Measurements from ENCODE around the gene TACC2. TPM values are rescaled to one million over a fixed set of nuclear protein-coding genes. Genes with fewer than 3 reads are reported as not detected.

Gene TACC2
- total RNA-seq, 4 donors from 2014 or later = 95.9 to 122 (median 114) TPM

DNA sequence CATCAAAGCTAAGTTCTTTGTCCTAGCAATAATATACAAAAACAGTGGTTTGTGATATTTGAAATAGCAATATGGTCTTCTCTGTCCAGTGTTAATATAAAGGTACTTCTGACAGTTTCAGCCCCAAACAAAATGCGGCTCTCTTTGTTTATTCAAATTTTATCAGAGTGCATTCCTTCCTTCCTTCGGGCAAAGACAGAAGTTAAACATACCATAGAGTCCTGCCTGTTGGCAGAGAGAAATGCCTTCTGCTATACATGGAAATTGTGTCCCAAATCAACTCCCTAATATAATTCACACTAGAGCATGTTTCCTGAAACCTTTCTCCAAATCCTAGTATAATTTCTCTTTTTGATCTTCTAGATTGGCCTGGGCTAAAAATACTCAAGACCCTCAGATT is 39.9 kb upstream of the TACC2 start:
- Histone ChIP-seq H3K27me3 (no peaks in the 10 kb centered on the region), H3K36me3 (no peaks in the 10 kb centered on the region), H3K4me1 (peaks cover 6 to 12% of the 10 kb centered on the region in 2 donors), H3K27ac (no peak overlapping the region), H3K4me3 (replicated peaks in 1 of 3) (no peak overlapping the region), H3K9me3 (no peaks in the 10 kb centered on the region)
- TF ChIP-seq POLR2A (IDR thresholded peaks at IDR 0.05) = no peak
- TF ChIP-seq, protein P1, sequence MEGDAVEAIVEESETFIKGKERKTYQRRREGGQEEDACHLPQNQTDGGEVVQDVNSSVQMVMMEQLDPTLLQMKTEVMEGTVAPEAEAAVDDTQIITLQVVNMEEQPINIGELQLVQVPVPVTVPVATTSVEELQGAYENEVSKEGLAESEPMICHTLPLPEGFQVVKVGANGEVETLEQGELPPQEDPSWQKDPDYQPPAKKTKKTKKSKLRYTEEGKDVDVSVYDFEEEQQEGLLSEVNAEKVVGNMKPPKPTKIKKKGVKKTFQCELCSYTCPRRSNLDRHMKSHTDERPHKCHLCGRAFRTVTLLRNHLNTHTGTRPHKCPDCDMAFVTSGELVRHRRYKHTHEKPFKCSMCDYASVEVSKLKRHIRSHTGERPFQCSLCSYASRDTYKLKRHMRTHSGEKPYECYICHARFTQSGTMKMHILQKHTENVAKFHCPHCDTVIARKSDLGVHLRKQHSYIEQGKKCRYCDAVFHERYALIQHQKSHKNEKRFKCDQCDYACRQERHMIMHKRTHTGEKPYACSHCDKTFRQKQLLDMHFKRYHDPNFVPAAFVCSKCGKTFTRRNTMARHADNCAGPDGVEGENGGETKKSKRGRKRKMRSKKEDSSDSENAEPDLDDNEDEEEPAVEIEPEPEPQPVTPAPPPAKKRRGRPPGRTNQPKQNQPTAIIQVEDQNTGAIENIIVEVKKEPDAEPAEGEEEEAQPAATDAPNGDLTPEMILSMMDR (IDR thresholded peaks at IDR 0.05) = no peak
- intact Hi-C loops (cut with DNase I) = no loop called here
- 24 to 37% methylated on average over 2 of the region's 2 CpGs for WGBS, 2 donors
- no peak for DNase-seq

- 33 to 46% methylated on average over 3 of the region's 3 CpGs for WGBS, 2 donors
- intact Hi-C loops (cut with DNase I) = no loop called here
- TF ChIP-seq, protein P1 (IDR thresholded peaks at IDR 0.05) = no peak
- TF ChIP-seq POLR2A (IDR thresholded peaks at IDR 0.05) = no peak
- DNase-seq = no peak
- Histone ChIP-seq H3K27me3 (no peaks in the 10 kb centered on the region), H3K27ac (no peak overlapping the region), H3K36me3 (no peaks in the 10 kb centered on the region), H3K9me3 (no peaks in the 10 kb centered on the region), H3K4me1 (peaks cover 6 to 12% of the 10 kb centered on the region in 2 donors), H3K4me3 (replicated peaks in 1 of 3) (no peak overlapping the region)
Observed at GRCh38 chr10:121949451-121949850, 39.5 kb upstream of the TACC2 start.

GRCh38 chr10:121952226-121952625 is 36.7 kb upstream of the TACC2 start:
- H3K36me3 ChIP-seq = peaks cover 0 to 3% of the 10 kb centered on the region in 2 donors
- no peaks in the 10 kb centered on the region for H3K9me3 ChIP-seq
- H3K27ac ChIP-seq = no peak overlapping the region
- no peak for TF ChIP-seq POLR2A (IDR thresholded peaks at IDR 0.05)
- TF ChIP-seq, protein P1 (IDR thresholded peaks at IDR 0.05) = no peak
- H3K27me3 ChIP-seq = no peaks in the 10 kb centered on the region
- DNase-seq = no peak
- intact Hi-C loops (cut with DNase I) = no loop called here
- no peak overlapping the region for H3K4me3 ChIP-seq (replicated peaks in 1 of 3)
- WGBS, 2 donors = 93 to 94% methylated on average over 5 of the region's 5 CpGs
- peaks cover 6 to 12% of the 10 kb centered on the region in 2 donors for H3K4me1 ChIP-seq

DNA sequence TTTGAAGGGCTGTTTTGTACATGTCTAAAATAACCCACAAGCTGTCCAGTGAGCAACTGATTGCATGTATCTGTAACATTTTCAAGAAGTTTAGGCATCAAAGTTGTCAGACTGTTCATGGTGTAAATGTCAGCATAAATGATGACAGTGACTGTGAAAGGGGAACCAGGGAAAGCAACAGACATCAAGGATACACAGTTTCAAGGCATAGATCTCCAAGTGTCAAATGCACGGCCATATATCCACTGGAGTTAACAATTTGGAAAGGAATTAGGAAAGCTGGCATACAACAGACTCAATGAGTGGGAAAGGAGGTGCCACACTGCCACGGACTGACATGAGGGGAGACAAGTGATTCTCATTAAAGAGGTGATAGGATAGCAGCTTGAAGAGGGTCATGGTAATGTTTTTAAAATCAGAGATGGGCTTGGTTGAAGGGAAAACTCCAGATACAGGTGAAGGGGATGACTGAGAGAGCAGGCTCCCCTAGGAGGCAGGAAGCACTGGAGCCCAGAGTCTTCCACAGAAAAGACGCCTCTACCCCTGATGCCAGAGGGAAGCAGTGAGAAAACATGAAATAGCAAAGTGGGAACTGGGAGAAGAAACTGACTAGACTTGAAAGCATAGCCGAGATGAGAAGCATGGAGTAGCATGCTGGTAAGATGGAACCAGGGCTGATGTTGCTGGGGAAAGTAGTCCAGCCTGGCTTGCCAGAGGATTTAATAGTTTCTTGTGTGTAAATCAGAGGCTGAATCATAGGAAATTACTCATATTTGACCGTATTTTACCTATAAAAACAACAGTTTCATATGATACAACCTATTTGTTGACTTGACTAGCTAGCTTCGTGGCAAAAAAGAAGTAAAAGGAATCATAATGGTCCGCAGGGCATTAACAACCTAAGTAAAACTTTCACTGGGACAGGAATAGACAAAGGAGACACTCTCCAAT is 32.6 kb upstream of the TACC2 start:
- Histone ChIP-seq H3K27me3 (no peaks in the 10 kb centered on the region), H3K27ac (no peak overlapping the region), H3K4me3 (replicated peaks in 1 of 3) (no peak overlapping the region), H3K9me3 (no peaks in the 10 kb centered on the region), H3K4me1 (peaks cover 0 to under 1% of the 10 kb centered on the region in 2 donors), H3K36me3 (peaks cover 4 to 19% of the 10 kb centered on the region in 2 donors)
- WGBS, 2 donors = 86 to 88% methylated on average over 7 of the region's 7 CpGs
- TF ChIP-seq POLR2A (IDR thresholded peaks at IDR 0.05) = no peak
- TF ChIP-seq, protein P1 (IDR thresholded peaks at IDR 0.05) = no peak
- DNase-seq = no peak
- intact Hi-C loops (cut with DNase I) = no loop called here

- 86 to 89% methylated on average over 3 of the region's 3 CpGs for WGBS, 2 donors
- H3K36me3 ChIP-seq = peaks cover 4 to 19% of the 10 kb centered on the region in 2 donors
- TF ChIP-seq, protein P1 (IDR thresholded peaks at IDR 0.05) = no peak
- no peak for TF ChIP-seq POLR2A (IDR thresholded peaks at IDR 0.05)
Observed at GRCh38 chr10:121959671-121960070, 29.3 kb upstream of the TACC2 start.

More at GRCh38 chr10:121959671-121960070, 29.3 kb upstream of the TACC2 start:
- no peak for DNase-seq
- H3K4me3 ChIP-seq (replicated peaks in 1 of 3) = no peak overlapping the region
- peaks cover 0 to 5% of the 10 kb centered on the region in 2 donors for H3K4me1 ChIP-seq
- no peaks in the 10 kb centered on the region for H3K27me3 ChIP-seq
- H3K9me3 ChIP-seq = no peaks in the 10 kb centered on the region
- intact Hi-C loops (cut with DNase I) = no loop called here
- no peak overlapping the region for H3K27ac ChIP-seq

Measured in thyroid gland (tissue), 4 donors.